ENCODE measurements around the gene IGSF21. TPM values are rescaled to one million over a fixed set of nuclear protein-coding genes. Genes with fewer than 3 reads are reported as not detected.

IGSF21 gene
- polyA plus RNA-seq, 1 donor (not counting 4 experiments of a cell fraction or from before 2014, with no cell fraction given) = not detected

DNA sequence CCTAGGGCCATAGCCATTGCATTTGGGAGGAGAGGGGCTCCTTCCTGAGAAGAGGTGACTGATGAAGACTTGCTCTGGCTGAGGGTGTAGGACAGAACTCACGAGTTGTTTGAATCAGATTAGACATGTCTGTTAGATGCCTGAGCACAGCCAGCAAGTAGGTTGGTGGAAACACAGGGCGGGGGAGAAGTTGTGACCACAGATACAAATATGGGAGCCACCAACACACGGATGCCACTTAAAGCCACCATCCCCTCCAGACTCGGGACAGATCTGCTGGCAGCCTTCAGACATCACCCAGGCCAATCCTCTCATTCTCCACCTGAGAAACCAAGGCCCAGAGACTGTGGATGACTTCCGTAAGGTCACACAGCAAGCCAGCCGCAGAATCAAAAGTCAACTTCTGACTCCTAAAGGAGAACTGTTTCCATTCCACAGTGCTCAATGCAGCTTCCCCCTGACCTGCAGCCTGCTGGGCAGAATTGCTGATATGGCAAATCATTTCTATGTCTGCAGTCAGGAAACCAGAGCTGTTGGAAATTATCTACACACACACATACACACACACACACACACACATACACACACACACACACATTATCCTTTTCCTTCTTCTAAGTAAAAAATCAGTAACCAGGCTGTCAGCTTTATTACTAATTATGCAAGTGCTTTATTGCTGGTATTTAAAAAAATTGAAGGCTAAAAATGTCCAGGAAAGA lies 196.7 kb downstream of the IGSF21 start:
- no peaks in the 10 kb centered on the region for H3K27me3 ChIP-seq (ENCODE audit: control insufficient read depth, extremely low read depth, insufficient read depth, low read length)
- no peak for FAIRE-seq
- DNase-seq (ENCODE audit: low read depth, low spot score) = no peak
- no peak overlapping the region for H3K4me3 ChIP-seq (ENCODE audit: control insufficient read depth in 2 of 3, extremely low read depth in 1 of 3, insufficient read depth in 2 of 3, low read depth in 1 of 3, low read length in 3 of 3)
- no peak overlapping the region for H2AFZ ChIP-seq (ENCODE audit: control insufficient read depth, low read length)
- TF ChIP-seq, protein P1, sequence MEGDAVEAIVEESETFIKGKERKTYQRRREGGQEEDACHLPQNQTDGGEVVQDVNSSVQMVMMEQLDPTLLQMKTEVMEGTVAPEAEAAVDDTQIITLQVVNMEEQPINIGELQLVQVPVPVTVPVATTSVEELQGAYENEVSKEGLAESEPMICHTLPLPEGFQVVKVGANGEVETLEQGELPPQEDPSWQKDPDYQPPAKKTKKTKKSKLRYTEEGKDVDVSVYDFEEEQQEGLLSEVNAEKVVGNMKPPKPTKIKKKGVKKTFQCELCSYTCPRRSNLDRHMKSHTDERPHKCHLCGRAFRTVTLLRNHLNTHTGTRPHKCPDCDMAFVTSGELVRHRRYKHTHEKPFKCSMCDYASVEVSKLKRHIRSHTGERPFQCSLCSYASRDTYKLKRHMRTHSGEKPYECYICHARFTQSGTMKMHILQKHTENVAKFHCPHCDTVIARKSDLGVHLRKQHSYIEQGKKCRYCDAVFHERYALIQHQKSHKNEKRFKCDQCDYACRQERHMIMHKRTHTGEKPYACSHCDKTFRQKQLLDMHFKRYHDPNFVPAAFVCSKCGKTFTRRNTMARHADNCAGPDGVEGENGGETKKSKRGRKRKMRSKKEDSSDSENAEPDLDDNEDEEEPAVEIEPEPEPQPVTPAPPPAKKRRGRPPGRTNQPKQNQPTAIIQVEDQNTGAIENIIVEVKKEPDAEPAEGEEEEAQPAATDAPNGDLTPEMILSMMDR (optimal IDR thresholded peaks at IDR 0.05 in 1 of 3, IDR thresholded peaks at IDR 0.05 in 1 of 3, conservative IDR thresholded peaks at IDR 0.05 in 1 of 3; ENCODE audit: extremely low read depth in 1 of 3, insufficient read depth in 2 of 3, low read length in 3 of 3) = no peak
- no peak for TF ChIP-seq EZH2 (IDR thresholded peaks at IDR 0.05; ENCODE audit: low read length)
- H3K36me3 ChIP-seq (ENCODE audit: control insufficient read depth in 2 of 2, extremely low read depth in 1 of 2, insufficient read depth in 2 of 2, low read length in 2 of 2) = no peaks in the 10 kb centered on the region
- no peaks in the 10 kb centered on the region for H3K4me1 ChIP-seq (ENCODE audit: control insufficient read depth, extremely low read depth, insufficient read depth, low read length)
- H3K4me2 ChIP-seq (ENCODE audit: control insufficient read depth, extremely low read depth, insufficient read depth, low read depth, low read length) = no peak overlapping the region
- H3K9ac ChIP-seq (ENCODE audit: control insufficient read depth, extremely low read depth, insufficient read depth, low read length) = no peak overlapping the region
- H3K79me2 ChIP-seq (ENCODE audit: control insufficient read depth, insufficient read depth, low read length) = no peaks in the 10 kb centered on the region
- dilution Hi-C loops (cut with MboI; ENCODE audit: extremely low pct_ligation_motif_present, low sequenced_read_pairs) = no loop called here
- peaks cover 3% of the 10 kb centered on the region for H3K9me3 ChIP-seq (ENCODE audit: control insufficient read depth, low read depth, low read length)
- no peaks in the 10 kb centered on the region for H4K20me1 ChIP-seq (ENCODE audit: control insufficient read depth, extremely low read depth, insufficient read depth, low read length)
- no peak overlapping the region for H3K27ac ChIP-seq (ENCODE audit: control insufficient read depth, insufficient read depth, low read length)
- H3K9me1 ChIP-seq (ENCODE audit: control insufficient read depth, extremely low read depth, insufficient read depth, low read length) = no peaks in the 10 kb centered on the region

DNA sequence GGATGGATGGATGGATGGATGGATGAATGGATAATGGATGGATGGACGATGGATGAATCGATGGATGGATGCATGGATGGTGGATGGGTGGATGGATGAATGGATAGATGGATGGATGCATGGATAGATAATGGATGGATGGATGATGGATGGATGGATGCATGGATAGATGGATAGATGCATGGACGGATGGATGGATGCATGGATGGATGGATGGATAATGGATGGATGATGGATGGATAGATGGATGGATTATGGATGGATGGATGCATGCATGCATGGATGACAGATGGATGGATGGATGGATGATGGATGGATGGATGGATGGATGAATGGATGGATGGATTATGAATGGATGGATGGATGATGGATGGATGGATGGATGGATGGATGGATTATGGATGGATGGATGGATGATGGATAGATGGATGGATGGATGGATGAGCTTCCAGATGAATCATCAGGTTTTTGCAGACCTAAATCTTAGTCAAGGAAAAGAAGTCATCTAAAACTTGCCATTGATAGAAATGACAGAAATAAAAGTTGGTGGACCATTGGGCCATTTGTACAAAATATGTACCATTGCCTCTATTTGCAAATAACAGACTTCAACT lies 197.7 kb downstream of the IGSF21 start:
- Histone ChIP-seq H4K20me1 (ENCODE audit: control insufficient read depth, extremely low read depth, insufficient read depth, low read length) (no peaks in the 10 kb centered on the region), H2AFZ (ENCODE audit: control insufficient read depth, low read length) (no peak overlapping the region), H3K27ac (ENCODE audit: control insufficient read depth, insufficient read depth, low read length) (no peak overlapping the region), H3K4me2 (ENCODE audit: control insufficient read depth, extremely low read depth, insufficient read depth, low read depth, low read length) (no peak overlapping the region), H3K9me1 (ENCODE audit: control insufficient read depth, extremely low read depth, insufficient read depth, low read length) (no peaks in the 10 kb centered on the region), H3K9ac (ENCODE audit: control insufficient read depth, extremely low read depth, insufficient read depth, low read length) (no peak overlapping the region), H3K9me3 (ENCODE audit: control insufficient read depth, low read depth, low read length) (peaks cover 3% of the 10 kb centered on the region), H3K27me3 (ENCODE audit: control insufficient read depth, extremely low read depth, insufficient read depth, low read length) (no peaks in the 10 kb centered on the region), H3K36me3 (ENCODE audit: control insufficient read depth in 2 of 2, extremely low read depth in 1 of 2, insufficient read depth in 2 of 2, low read length in 2 of 2) (no peaks in the 10 kb centered on the region), H3K79me2 (ENCODE audit: control insufficient read depth, insufficient read depth, low read length) (no peaks in the 10 kb centered on the region), H3K4me1 (ENCODE audit: control insufficient read depth, extremely low read depth, insufficient read depth, low read length) (no peaks in the 10 kb centered on the region), H3K4me3 (ENCODE audit: control insufficient read depth in 2 of 3, extremely low read depth in 1 of 3, insufficient read depth in 2 of 3, low read depth in 1 of 3, low read length in 3 of 3) (no peak overlapping the region)
- FAIRE-seq (no peak), DNase-seq (ENCODE audit: low read depth, low spot score) (no peak)
- TF ChIP-seq, protein P1 (optimal IDR thresholded peaks at IDR 0.05 in 1 of 3, IDR thresholded peaks at IDR 0.05 in 1 of 3, conservative IDR thresholded peaks at IDR 0.05 in 1 of 3; ENCODE audit: extremely low read depth in 1 of 3, insufficient read depth in 2 of 3, low read length in 3 of 3) = no peak
- TF ChIP-seq EZH2 (IDR thresholded peaks at IDR 0.05; ENCODE audit: low read length) = no peak
- dilution Hi-C loops (cut with MboI; ENCODE audit: extremely low pct_ligation_motif_present, low sequenced_read_pairs) = no loop called here

All from keratinocyte (primary cell).